Colonic mucosa (tissue), 4 donors: Measurements from ENCODE around the gene SAFB2. TPM values are rescaled to one million over a fixed set of nuclear protein-coding genes. Genes with fewer than 3 reads are reported as not detected.
A peak's percentile ranks its signal among the peaks of the same experiment; 100 is the strongest.

Source experiments
- DNase-seq: peaks from one replicate; pipeline ENCODE4 v3.0.0-alpha.2; 2020
- H3K27ac ChIP-seq: fragments of 200-600 bp; one replicate; pipeline ENCODE4 v1.8.0; 2021
- H3K27me3 ChIP-seq: fragments of 200-600 bp; one replicate; pipeline ENCODE4 v1.8.0; 2021
- H3K36me3 ChIP-seq: fragments of 200-600 bp; one replicate; pipeline ENCODE4 v1.8.0; 2021
- H3K4me1 ChIP-seq: fragments of 200-600 bp; one replicate; pipeline ENCODE4 v1.8.0; 2021; ENCODE audit warnings: mild to moderate bottlenecking
- H3K4me3 ChIP-seq: fragments of 200-600 bp; one replicate; pipeline ENCODE4 v1.8.0; 2021
- H3K9ac ChIP-seq, 2 donors: one replicate each; pipeline ENCODE4 v1.7.0; 2013; ENCODE audit warnings: control low read depth in 2 of 2, low read depth in 2 of 2, low read length in 2 of 2
- H3K9me3 ChIP-seq: fragments of 200-600 bp; one replicate; pipeline ENCODE4 v1.8.0; 2021
- CTCF ChIP-seq: fragments of 200-600 bp; IDR thresholded peaks from one replicate; pipeline ENCODE4 v1.8.0; 2022; ENCODE audit warnings: antibody characterized with exemption, mild to moderate bottlenecking
- intact Hi-C: fragments of 100-400 bp; cut with DNase I; formaldehyde crosslinking; loops from one replicate; pipeline ENCODE4 v1.14.1; 2022
- total RNA-seq, 2 donors: library from RNA; stranded (reverse); fragmentation: NEBNext Ultra II Directional in 1 of 2; extraction: Animal tissue kit (Norgen Biotek cat#: 25700) in 1 of 2; gene quantifications; one replicate each; pipeline ENCODE4 v1.2.1, GENCODE V29; 2021
- donor health status: healthy.
- donor health status: DM: no; HTN: no; CAD: no.
- donor health status: DM: no; HTN: no; CAD: no.

The SAFB2 gene
- total RNA-seq, 2 donors from 2014 or later, result 46.1 to 108 TPM

GRCh38 chr19:5557691-5558090, 64.9 kb downstream of the SAFB2 start:
- intact Hi-C loops, result no loop called here
- H3K36me3 ChIP-seq, result no peaks in the 10 kb centered on the region
- no peak overlapping the region for H3K9ac ChIP-seq
- no peak for DNase-seq
- H3K9me3 ChIP-seq, result no peaks in the 10 kb centered on the region
- TF ChIP-seq CTCF, result no peak
- H3K4me3 ChIP-seq, result no peak overlapping the region
- no peaks in the 10 kb centered on the region for H3K27me3 ChIP-seq
- no peaks in the 10 kb centered on the region for H3K4me1 ChIP-seq
- H3K27ac ChIP-seq, result no peak overlapping the region

- Histone ChIP-seq H3K27me3 (no peaks in the 10 kb centered on the region), H3K9me3 (no peaks in the 10 kb centered on the region)
- TF ChIP-seq CTCF, result no peak
Measured at GRCh38 chr19:5554828-5555227, 67.7 kb downstream of the SAFB2 start.

DNA sequence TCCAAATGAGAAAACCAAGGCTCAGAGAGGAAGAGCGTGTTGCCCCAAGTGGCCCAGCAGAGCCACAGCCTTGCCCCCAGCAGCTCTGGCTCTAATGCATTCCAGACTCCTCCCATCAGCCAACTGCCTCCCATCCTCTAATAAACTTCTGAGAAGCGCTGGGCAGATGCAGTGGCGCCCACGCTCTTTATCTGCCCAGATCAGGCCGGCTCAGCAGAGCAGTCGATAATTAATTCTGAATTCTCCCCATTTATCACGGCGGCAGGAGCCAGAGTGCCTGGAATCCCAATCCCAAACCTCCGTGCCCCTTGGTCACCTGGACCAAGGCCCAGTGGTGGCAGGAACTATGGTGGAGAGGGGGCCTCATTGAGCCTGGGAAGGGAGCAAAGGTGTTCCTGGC, 68.7 kb downstream of the SAFB2 start:
- H3K4me1 ChIP-seq, result no peaks in the 10 kb centered on the region
- DNase-seq, result no peak
- no peak for TF ChIP-seq CTCF
- no peaks in the 10 kb centered on the region for H3K36me3 ChIP-seq
- H3K27me3 ChIP-seq, result no peaks in the 10 kb centered on the region
- H3K9ac ChIP-seq, result no peak overlapping the region
- H3K9me3 ChIP-seq, result no peaks in the 10 kb centered on the region
- no peak overlapping the region for H3K27ac ChIP-seq
- intact Hi-C loops, result no loop called here
- H3K4me3 ChIP-seq, result no peak overlapping the region

More at GRCh38 chr19:5554828-5555227, 67.7 kb downstream of the SAFB2 start:
- Histone ChIP-seq H3K36me3 (no peaks in the 10 kb centered on the region), H3K4me3 (no peak overlapping the region), H3K4me1 (no peaks in the 10 kb centered on the region), H3K9ac (no peak overlapping the region), H3K27ac (no peak overlapping the region)
- intact Hi-C loops, result no loop called here
- DNase-seq, result no peak

DNA sequence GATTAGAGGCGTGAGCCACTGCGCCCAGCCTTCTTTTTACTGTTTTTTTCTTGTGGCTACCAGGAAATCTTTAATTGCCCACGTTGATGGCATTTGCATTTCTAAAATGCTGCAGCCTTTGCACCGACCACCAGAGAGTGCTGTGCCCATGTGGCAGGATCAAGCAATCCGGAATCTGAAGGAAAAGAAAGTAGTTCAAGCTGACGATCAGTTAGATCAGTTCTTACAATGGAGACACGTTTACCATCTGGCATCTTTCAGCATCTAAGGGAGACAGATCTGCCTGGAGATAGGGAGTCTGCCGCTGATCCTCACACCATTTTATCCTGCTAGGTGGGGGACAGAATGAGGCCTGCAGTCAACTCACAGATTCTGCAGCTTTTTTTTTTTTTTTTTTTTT, 74.7 kb downstream of the SAFB2 start:
- peak; percentile 35 for TF ChIP-seq CTCF
- DNase-seq, result no peak
- Histone ChIP-seq H3K27me3 (no peaks in the 10 kb centered on the region), H3K4me1 (no peaks in the 10 kb centered on the region), H3K4me3 (no peak overlapping the region), H3K9me3 (no peaks in the 10 kb centered on the region), H3K36me3 (no peaks in the 10 kb centered on the region), H3K9ac (no peak overlapping the region), H3K27ac (no peak overlapping the region)
- intact Hi-C loops, result loop anchor here (2.0 kb wide), 1 partner anchor 31 kb away; no protein-coding TSS in a partner anchor

DNA sequence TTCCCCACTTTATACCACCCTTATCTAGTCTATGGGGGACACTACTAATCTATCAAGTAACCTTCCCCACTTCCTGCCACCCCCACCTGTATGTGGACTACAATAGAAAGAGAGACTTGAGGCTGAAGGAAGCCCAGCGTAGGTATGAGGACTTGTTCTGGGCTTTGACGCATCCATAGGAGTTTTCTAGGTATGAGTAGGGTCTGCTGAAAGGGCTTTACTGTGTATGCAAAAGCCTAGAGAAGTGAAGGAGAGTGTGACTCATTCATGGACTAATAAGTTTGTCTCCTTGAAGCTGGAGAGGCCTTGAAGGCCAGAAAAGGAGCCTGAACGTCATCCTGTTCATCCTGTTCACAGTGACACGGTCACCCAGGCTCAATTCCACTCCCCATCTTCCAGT, 76.6 kb downstream of the SAFB2 start:
- Histone ChIP-seq H3K4me1 (no peaks in the 10 kb centered on the region), H3K27me3 (no peaks in the 10 kb centered on the region), H3K27ac (no peak overlapping the region), H3K4me3 (no peak overlapping the region), H3K9me3 (no peaks in the 10 kb centered on the region), H3K36me3 (no peaks in the 10 kb centered on the region), H3K9ac (no peak overlapping the region)
- no peak for TF ChIP-seq CTCF
- intact Hi-C loops, result loop anchor here (2.0 kb wide), 1 partner anchor 33 kb away; no protein-coding TSS in a partner anchor
- DNase-seq, result no peak
